ENCODE measurements around the gene SH3BP1.

The SH3BP1 gene

DNA sequence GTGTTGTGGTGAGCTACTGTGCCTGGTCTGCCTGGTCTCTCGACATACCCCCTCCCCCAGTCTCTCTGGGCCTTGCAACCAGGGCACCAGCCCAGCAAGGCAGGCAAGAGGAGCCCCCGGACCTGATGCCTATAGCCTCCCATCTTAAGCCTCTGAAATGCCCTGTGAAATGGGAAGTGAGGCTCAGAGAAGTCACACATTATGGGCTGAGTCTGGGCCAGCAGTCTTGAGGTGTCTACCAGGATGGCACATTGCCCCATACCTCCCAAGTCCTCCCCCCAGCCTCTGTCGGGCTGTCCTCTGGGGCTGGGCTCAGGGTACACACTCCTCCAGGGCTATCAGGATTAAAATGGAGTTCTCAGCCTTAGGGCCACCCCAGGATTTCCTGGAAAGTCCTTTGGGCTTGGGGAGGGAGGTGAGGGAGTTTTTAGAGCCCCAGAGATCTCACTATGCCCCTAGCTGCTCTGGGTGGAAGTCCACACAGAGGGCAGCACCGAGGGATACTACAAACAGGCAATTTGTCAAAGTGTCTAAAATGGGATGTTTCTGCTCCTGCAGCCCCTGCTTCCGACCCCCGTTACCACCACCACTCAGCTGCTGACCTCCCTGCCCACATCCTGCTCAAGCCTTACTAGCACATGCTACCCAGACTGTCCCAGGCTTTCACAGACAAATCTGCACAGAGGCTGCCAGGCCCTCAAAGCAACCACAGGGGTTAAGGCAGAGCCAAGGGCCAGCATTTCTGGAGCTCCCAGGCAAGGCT, 3.1 kb upstream of the SH3BP1 start:
- DNase-seq (ENCODE audit: insufficient read length): no peak
- peak; percentile 70 for FAIRE-seq

DNA sequence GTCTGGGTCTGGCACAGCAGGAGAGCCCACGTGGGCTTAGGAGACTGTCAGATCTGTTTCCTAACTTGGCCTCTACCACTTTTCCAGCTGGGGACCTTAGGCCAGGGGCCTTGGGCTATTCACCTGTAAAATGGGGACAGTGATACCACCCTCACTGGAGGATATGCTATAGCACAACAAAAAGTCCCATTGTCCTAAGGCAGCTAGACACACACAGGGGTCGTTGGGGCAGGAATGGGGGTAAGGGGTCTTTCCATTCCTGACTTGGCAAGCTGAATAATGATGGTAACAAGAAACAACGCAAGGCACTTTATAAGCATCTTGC, 2.6 kb upstream of the SH3BP1 start:
- FAIRE-seq (peak; percentile 17), DNase-seq (ENCODE audit: insufficient read length) (no peak)
- TF ChIP-seq POLR2A (IDR thresholded peaks at IDR 0.05; ENCODE audit: low read depth, low read length): no peak
- TF ChIP-seq POLR2AphosphoS5 (IDR thresholded peaks at IDR 0.05; ENCODE audit: low read depth, low read length): no peak
- no peak for TF ChIP-seq TAF1 (IDR thresholded peaks at IDR 0.05; ENCODE audit: borderline replicate concordance, low read depth, low read length)

More for the DNA sequence above, 3.1 kb upstream of the SH3BP1 start:
- no peak for TF ChIP-seq POLR2AphosphoS5 (IDR thresholded peaks at IDR 0.05; ENCODE audit: low read depth, low read length)
- TF ChIP-seq POLR2A (IDR thresholded peaks at IDR 0.05; ENCODE audit: low read depth, low read length): no peak
- TF ChIP-seq TAF1 (IDR thresholded peaks at IDR 0.05; ENCODE audit: borderline replicate concordance, low read depth, low read length): no peak

DNA sequence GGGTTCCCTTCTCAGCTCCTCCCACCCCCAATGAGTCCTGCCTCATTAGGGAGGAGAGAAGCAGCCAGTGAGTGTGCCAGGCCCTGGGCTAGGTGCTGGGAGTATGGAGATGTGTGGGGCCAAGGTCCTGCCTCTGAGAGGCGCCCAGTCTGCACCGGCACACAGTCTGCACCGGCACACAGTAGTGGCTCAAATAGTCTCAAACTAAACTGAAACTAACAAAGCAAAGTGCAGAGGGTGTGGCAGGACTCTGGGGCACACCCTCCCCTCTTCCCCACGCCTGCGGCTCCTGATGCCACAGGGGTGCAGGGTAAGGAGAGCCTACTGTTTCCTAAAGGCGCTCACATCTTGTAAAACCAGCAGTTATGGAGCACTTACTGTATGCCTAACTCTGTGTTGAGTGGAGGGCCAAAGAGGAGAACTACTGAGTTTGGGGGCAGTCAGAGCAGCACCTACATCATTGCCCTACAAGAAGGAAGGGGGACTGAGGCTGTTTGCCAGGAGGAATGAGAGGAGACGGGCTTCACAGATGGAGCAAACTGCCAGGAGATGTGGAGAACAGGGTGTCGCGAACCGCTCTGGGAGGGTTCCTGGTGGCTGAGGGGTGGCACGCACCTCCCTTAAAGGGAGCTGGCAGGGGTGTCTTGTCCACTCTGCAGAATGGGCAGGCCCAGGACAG, 939 bp upstream of the SH3BP1 start:
- FAIRE-seq (peak; percentile 67), DNase-seq (ENCODE audit: insufficient read length) (no peak)
- TF ChIP-seq POLR2A (IDR thresholded peaks at IDR 0.05; ENCODE audit: low read depth, low read length) (no peak), TAF1 (IDR thresholded peaks at IDR 0.05; ENCODE audit: borderline replicate concordance, low read depth, low read length) (no peak), POLR2AphosphoS5 (IDR thresholded peaks at IDR 0.05; ENCODE audit: low read depth, low read length) (no peak)

DNA sequence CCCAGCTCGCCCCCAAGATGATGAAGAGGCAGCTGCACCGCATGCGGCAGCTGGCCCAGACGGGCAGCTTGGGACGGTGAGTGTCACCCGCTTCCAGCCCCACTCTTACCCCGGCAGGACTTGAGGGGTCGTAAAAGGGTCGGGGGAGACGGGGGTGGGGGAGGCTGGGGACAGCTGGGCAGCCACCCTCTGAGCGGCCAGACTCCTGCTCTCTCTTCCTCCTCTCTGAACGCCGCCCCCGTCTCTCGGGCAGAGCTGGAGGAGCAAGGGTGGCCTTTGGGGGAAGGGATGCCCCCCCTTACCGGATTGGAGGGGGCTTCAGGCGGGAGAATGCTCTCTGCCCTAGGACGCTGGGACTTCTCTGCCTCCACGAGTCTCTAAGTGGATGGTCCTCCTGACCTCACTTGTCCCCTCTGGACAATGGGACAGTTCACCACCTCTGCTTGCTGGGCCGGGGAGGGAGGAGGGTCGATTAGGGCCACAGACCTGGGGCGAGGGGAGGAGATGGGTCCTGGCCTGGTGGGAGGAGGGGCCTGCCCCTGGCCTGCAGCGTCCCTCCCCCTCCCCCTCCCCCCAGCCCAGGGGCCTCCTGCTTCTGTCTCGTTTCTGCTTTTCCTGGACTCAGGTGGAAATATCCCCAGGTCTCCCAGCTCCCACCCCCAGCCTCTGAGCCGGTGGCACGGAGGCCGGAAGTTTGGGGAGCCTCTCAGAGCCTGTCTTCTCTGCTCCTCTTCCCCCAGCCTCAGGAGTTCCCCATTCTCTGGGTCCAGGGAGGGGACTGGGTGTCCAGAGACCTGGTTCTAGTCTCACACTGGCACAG, 512 bp downstream of the SH3BP1 start:
- peak; percentile 93 for FAIRE-seq
- DNase-seq (ENCODE audit: insufficient read length): peak; percentile 63
- TF ChIP-seq POLR2A (IDR thresholded peaks at IDR 0.05; ENCODE audit: low read depth, low read length) (0 out of 2 replicates have a peak, but pooled peaks have one; percentile 7), TAF1 (IDR thresholded peaks at IDR 0.05; ENCODE audit: borderline replicate concordance, low read depth, low read length) (no peak), POLR2AphosphoS5 (IDR thresholded peaks at IDR 0.05; ENCODE audit: low read depth, low read length) (no peak)

DNA sequence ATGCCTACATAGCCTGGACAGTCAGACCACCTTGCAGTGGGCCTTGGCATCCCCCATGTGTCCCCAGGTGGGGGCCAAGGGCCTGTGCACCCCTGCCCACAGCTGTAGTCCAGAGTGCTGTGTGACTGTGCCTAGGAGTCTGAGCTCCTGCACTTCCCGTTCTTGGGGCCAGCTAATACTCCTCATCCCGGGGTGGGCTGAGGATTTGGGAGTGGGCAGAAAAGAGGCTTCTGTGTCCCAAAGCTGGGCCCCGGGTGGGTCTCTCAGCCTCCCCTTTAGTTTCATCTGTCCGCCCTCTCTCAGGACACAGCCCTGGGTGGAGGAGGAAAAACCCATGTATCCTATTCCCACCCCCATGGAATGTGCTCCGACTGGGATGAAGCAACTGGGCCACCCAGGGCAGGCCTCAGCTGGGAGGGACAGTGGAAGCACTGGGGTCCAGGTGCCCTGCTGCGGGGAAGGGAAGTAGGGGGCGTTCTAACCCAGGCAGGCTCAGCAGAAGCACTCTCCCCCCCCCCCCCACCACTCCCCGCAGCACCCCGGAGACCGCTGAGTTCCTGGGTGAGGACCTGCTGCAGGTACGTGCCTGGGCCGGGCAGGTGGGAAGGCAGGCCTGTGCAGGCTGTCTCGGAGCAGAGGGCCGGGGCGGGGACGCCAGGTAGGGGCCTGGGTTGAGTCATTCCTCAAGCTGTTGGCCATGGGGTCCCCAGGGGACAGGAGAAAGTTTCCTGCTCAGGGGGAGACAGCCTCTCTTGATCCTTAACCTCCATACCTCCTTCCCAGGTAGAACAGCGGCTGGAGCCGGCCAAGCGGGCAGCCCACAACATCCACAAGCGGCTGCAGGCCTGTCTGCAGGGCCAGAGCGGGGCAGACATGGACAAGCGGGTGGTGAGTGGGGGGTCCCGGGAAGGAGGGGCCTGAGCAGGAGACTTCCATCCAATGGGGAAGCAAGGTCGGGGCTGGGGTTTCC, 1.4 kb downstream of the SH3BP1 start:
- DNase-seq (ENCODE audit: insufficient read length) (no peak), FAIRE-seq (no peak)
- TF ChIP-seq TAF1 (IDR thresholded peaks at IDR 0.05; ENCODE audit: borderline replicate concordance, low read depth, low read length): no peak

DNA sequence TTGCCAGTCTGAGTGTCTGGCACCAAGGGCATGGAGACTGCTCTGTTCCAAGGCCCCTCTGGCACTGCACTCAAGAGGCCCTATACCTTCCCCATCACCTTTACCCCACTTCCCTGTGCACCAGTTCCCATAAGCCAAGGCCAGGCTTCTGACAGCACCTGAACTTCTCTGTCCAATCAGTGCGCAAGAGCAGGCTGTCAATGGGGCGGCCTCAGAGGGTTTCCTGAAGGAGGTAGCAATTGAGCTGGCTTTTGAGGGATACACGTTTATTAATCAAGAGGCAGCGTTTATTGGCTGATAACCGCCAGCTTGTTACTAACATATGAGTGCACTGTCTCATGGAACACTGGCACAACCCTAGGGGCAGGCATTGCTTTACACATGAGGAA, 2.1 kb downstream of the SH3BP1 start:
- no peak for DNase-seq (ENCODE audit: insufficient read length)
- TF ChIP-seq POLR2AphosphoS5 (IDR thresholded peaks at IDR 0.05; ENCODE audit: low read depth, low read length): no peak
- FAIRE-seq: no peak

DNA sequence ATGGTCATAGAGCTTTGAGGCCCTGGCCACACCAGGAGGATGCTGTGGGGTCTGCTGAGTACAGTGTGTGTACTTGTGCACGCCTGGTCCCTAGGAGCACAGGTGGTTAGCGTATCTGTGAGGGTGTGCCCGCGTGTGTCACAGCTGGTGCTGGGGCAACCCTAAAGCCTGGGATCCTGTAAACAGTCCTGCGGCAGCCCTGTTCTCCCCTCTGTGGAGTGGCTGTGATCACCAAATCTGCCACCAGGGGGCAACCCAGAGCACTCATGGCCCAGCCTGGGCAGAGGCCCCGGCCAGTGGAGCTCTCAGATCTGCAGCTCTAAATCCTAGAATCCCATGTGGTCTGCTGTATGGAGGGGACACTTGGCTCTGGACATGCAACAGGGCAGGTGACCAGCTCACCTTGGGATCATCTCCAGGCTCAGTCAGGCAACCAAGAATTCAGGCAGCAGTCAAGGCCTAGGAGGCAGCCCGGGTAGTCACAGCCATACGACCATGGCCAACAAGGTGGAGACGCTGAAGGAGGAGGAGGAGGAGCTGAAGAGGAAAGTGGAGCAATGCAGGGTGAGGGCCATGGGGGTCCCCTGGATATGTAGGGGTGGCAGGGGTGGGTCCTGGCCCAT, 3.9 kb downstream of the SH3BP1 start:
- 0 out of 2 replicates have a peak, but pooled peaks have one; percentile 20 for TF ChIP-seq POLR2A (IDR thresholded peaks at IDR 0.05; ENCODE audit: low read depth, low read length)
- TF ChIP-seq TAF1 (IDR thresholded peaks at IDR 0.05; ENCODE audit: borderline replicate concordance, low read depth, low read length): no peak
- peak; percentile 87 for DNase-seq (ENCODE audit: insufficient read length)
- FAIRE-seq: peak; percentile 94

DNA sequence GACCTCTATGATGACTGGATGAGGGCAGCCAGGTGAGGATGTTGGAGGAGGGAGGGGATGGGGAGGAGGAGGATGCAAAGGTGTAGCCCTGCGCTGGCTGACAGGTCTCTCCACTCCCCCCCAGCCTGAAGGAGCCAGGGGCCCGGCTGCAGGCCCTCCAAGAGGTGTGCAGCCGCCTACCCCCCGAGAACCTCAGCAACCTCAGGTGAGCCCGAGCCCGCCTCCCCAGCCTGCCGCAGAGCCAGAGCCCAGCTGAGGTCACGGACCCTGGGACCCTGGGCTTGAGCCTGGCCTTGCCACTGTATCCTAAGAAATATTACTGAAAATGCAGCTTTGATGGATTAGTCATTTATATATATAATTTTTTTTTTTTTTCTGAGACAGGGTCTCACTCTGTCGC, 7.8 kb downstream of the SH3BP1 start:
- FAIRE-seq (no peak), DNase-seq (ENCODE audit: insufficient read length) (no peak)
- no peak for TF ChIP-seq POLR2AphosphoS5 (IDR thresholded peaks at IDR 0.05; ENCODE audit: low read depth, low read length)
- no peak for TF ChIP-seq TAF1 (IDR thresholded peaks at IDR 0.05; ENCODE audit: borderline replicate concordance, low read depth, low read length)
- TF ChIP-seq POLR2A (IDR thresholded peaks at IDR 0.05; ENCODE audit: low read depth, low read length): no peak

DNA sequence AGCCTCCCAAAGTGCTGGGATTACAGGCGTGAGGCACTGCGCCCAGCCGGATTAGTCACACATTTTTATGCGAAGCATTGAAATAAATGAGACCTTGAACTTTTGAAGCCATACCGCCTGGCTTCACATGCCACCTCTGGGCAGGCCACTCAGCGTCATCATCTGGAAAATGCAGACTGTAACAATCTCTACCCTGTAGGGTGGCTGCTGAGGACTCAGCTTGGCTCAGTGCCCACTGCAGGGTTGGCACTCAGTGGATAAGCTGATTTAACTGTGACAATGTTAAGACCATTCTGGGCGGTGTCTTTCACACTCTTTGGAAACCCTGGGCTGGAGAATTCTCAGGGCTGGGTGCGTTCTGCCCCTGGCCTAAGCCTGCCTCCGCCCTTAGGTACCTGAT, 8.5 kb downstream of the SH3BP1 start:
- TF ChIP-seq POLR2A (IDR thresholded peaks at IDR 0.05; ENCODE audit: low read depth, low read length): no peak
- no peak for TF ChIP-seq POLR2AphosphoS5 (IDR thresholded peaks at IDR 0.05; ENCODE audit: low read depth, low read length)
- DNase-seq (ENCODE audit: insufficient read length) (no peak), FAIRE-seq (no peak)

DNA sequence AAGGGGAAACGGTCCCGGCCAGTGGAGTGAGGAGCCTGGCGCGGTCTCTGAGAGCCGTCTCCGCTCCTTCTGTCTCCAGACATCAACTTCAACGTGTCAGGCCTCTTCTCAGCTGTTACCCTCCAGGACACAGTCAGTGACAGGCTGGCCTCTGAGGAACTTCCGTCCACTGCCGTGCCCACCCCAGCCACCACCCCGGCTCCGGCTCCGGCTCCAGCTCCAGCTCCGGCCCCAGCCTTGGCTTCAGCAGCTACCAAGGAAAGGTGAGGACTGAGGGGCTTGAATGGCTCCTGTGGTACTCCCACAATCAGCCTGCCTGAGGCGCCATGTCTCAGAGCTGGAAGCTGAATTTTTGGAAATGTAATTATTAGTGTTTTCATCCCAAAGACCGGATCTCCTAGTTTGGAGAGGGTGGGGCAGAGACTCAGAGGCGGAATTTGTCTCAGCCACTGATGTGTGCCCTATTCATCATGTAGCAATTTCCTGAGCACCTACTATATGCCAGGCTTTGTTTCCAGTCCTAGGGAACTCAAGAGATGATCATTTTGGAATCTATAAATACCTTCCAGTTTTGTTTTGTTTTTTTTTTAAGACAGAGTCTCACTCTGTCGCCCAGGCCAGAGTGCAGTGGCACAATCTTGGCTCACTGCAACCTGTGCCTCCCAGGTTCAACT, 11.1 kb downstream of the SH3BP1 start:
- FAIRE-seq (no peak), DNase-seq (ENCODE audit: insufficient read length) (no peak)
- no peak for TF ChIP-seq TAF1 (IDR thresholded peaks at IDR 0.05; ENCODE audit: borderline replicate concordance, low read depth, low read length)

All from GM12892 (cell line).